ENCODE data around the gene FAM3C.

DNA sequence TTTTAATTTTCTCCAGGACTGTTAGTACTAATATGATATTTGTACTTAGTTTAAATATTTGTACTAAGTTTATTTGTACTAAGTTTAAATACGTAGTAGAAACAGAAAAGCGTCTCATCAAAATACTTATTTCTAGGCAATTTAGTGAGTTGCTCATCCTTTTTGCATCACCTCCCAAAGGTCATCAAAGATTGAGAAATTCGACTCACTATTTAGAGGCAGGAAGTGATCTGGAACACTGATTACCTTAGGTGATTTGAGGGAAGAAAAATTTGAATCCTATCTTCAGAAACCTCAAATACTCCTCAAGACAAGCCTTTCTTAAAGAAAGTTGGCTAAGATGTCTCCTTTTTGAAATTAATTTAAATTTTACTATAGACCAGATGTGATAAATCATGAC lies 52.8 kb downstream of the FAM3C start:
- TF ChIP-seq, protein P1, sequence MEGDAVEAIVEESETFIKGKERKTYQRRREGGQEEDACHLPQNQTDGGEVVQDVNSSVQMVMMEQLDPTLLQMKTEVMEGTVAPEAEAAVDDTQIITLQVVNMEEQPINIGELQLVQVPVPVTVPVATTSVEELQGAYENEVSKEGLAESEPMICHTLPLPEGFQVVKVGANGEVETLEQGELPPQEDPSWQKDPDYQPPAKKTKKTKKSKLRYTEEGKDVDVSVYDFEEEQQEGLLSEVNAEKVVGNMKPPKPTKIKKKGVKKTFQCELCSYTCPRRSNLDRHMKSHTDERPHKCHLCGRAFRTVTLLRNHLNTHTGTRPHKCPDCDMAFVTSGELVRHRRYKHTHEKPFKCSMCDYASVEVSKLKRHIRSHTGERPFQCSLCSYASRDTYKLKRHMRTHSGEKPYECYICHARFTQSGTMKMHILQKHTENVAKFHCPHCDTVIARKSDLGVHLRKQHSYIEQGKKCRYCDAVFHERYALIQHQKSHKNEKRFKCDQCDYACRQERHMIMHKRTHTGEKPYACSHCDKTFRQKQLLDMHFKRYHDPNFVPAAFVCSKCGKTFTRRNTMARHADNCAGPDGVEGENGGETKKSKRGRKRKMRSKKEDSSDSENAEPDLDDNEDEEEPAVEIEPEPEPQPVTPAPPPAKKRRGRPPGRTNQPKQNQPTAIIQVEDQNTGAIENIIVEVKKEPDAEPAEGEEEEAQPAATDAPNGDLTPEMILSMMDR (IDR thresholded peaks at IDR 0.05), result no peak
- no peak for TF ChIP-seq POLR2A (IDR thresholded peaks at IDR 0.05)
